GM12864 (cell line): Measurements from ENCODE around the gene CCT6A.
"Not testable (repeated sequence)": the region's sequence is repeated elsewhere in the genome, so short reads cannot be mapped to it uniquely, and the experiment has no call there.

Source experiments
- DNase-seq: peaks from one replicate; pipeline ENCODE4 v3.0.0-alpha.2; 2011; ENCODE audit warnings: low read depth
- H3K4me3 ChIP-seq: 2 replicates; pipeline ENCODE4 v1.5.1; 2011; ENCODE audit warnings: mild to moderate bottlenecking, low read depth, low read length, control low read depth
- TF ChIP-seq, protein P1 (sequence below): IDR thresholded peaks from 2 replicates; pipeline ENCODE4 v1.5.1; 2011; ENCODE audit warnings: low read depth, mild to moderate bottlenecking, moderate library complexity, low read length, control low read depth, inconsistent platforms; ENCODE audit errors: missing control alignments

CCT6A gene

DNA sequence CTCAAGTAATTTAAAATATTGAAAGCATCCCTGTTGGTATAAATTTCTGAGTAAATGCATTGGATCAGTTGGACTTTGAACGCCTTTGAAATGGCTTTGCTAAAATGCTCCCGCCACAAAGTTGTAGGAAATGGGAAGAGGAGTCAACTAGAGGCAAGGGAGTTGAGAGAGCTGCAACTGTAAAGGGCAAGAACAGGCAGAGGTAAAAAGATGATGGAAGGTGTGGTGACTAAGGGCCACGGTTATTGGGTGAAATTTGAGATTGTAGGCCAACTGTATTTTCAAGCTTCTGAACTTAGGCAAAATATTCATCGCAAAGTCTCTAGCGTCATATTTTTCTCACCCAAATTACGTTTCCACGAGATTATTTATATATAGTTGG, 11.9 kb downstream of the CCT6A start:
- no peak for DNase-seq
- no peak overlapping the region for H3K4me3 ChIP-seq

DNA sequence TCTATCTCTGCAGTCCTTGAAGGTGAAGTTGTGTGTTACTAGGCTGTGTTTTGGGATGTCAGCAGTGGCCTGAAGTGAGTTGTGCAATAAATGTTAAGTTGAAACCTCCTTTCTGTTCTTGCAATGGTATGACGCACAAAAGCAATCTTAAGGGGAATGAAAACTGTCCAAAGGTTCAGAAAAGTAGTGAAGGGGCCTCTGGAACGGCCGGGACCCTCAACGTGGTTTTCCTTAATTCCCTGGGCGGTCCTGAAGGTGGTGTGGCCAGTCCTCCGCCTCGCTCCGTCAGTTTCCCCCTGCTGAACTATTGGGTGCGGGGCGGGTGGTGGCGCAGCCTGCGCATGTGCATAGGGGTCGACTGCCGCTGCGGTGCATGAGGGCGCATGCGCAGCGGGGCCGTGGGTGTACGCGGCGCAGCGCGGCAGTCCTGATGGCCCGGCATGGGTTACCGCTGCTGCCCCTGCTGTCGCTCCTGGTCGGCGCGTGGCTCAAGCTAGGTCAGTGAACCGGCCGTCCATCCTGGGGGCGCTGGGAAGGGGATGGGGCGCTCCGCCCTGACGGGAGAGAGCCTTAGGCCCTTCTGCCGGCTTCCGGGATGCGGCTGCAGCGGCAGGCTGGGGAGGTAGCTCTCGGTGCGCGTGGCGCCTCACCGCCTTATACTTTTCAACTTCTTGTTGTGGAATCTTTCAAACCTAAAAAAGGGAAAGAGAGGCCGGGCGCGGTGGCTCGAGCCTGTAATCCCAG, 12.5 kb downstream of the CCT6A start, which contains the start of gene SUMF2:
SUMF2 (plus strand) TSS at position 405 of the 744 bp plus-strand sequence; CDS start at position 431, 26 bp downstream.
- peak; percentile 58 for DNase-seq
- peak within 1 kb of the TSS; percentile 85 for H3K4me3 ChIP-seq
- TF ChIP-seq, protein P1, sequence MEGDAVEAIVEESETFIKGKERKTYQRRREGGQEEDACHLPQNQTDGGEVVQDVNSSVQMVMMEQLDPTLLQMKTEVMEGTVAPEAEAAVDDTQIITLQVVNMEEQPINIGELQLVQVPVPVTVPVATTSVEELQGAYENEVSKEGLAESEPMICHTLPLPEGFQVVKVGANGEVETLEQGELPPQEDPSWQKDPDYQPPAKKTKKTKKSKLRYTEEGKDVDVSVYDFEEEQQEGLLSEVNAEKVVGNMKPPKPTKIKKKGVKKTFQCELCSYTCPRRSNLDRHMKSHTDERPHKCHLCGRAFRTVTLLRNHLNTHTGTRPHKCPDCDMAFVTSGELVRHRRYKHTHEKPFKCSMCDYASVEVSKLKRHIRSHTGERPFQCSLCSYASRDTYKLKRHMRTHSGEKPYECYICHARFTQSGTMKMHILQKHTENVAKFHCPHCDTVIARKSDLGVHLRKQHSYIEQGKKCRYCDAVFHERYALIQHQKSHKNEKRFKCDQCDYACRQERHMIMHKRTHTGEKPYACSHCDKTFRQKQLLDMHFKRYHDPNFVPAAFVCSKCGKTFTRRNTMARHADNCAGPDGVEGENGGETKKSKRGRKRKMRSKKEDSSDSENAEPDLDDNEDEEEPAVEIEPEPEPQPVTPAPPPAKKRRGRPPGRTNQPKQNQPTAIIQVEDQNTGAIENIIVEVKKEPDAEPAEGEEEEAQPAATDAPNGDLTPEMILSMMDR: peak; percentile 10

More for the DNA sequence above, 11.9 kb downstream of the CCT6A start:
- TF ChIP-seq, protein P1: no peak

DNA sequence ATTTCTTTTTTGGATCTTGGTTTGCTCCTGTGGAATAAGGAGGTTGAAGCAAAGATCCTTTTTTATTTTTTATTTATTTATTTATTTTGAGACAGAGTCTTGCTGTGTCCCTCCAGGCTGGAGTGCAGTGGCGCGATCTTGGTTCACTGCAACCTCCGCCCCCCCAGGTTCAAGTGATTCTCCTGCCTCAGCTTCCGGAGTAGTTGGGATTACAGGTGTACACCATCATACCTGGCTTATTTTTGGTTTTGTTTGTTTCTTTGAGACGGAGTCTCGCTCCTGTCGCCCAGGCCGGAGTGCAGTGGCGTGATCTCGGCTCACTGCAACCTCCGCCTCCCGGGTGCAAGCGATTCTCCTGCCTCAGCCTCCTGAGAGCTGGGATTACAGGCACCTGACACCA, 14.8 kb downstream of the CCT6A start:
- DNase-seq, H3K4me3 ChIP-seq: not testable (repeated sequence)

DNA sequence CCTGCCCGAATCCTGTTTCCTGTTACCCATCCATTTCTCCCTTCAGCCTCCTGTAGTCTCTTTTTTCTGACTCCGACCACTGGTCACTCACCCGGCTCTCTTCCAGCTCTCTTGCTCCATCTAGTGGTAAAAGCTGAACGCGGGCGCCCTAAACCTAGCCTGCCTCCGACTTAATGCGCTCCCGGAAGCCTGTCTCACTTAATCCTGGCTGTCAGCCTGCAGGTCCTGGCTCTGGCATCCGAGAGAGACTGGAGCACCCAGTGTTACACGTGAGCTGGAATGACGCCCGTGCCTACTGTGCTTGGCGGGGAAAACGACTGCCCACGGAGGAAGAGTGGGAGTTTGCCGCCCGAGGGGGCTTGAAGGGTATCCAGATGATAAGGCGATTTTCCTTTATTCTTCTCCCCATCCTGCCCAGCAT, 22.8 kb downstream of the CCT6A start:
- DNase-seq: no peak
- H3K4me3 ChIP-seq: no peak overlapping the region
- TF ChIP-seq, protein P1: peak; percentile 88

DNA sequence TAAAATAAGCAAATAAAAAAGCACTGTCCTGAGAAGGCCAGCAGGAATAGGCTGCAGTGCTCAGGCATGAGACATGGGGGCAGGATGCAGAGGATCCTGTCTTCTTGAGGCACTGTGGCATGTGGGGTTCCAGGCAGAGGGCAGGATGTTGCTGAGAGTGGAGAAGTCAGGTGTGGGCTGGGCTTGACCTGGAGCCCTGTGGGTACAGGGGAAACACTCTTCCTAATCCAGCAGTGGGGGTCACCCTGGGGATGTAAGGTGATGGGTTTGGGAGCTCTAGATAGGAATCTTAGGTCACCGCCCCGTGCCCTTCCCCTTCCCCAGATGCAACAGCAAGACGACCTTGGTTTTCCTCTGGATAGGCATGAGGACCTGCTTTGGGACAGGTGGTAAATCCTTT, 26.1 kb downstream of the CCT6A start:
- no peak overlapping the region for H3K4me3 ChIP-seq

DNA sequence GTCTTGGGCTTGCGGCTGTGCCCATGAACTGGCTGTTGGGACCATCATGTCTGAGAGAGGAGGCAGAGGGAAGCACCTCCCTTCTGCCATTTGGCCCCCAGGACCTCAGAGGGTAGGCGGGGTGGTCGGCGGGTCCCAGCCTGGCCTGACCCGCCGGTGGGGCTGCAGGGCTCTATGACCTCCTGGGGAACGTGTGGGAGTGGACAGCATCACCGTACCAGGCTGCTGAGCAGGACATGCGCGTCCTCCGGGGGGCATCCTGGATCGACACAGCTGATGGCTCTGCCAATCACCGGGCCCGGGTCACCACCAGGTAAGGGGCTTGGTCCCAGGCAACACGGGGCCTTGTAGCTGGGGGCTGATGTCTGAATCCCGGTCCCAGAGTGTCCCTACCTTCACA, 26.6 kb downstream of the CCT6A start:
- no peak overlapping the region for H3K4me3 ChIP-seq
- TF ChIP-seq, protein P1: no peak
- no peak for DNase-seq

More for the DNA sequence above, 26.1 kb downstream of the CCT6A start:
- TF ChIP-seq, protein P1: no peak
- no peak for DNase-seq

DNA sequence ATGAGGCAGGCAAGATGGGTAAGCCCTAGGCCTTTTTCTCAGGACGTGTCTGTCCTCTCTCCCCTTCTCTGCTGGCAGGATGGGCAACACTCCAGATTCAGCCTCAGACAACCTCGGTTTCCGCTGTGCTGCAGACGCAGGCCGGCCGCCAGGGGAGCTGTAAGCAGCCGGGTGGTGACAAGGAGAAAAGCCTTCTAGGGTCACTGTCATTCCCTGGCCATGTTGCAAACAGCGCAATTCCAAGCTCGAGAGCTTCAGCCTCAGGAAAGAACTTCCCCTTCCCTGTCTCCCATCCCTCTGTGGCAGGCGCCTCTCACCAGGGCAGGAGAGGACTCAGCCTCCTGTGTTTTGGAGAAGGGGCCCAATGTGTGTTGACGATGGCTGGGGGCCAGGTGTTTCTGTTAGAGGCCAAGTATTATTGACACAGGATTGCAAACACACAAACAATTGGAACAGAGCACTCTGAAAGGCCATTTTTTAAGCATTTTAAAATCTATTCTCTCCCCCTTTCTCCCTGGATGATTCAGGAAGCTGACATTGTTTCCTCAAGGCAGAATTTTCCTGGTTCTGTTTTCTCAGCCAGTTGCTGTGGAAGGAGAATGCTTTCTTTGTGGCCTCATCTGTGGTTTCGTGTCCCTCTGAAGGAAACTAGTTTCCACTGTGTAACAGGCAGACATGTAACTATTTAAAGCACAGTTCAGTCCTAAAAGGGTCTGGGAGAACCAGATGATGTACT, 28.1 kb downstream of the CCT6A start:
- TF ChIP-seq, protein P1: no peak
- DNase-seq: no peak
- no peak overlapping the region for H3K4me3 ChIP-seq

DNA sequence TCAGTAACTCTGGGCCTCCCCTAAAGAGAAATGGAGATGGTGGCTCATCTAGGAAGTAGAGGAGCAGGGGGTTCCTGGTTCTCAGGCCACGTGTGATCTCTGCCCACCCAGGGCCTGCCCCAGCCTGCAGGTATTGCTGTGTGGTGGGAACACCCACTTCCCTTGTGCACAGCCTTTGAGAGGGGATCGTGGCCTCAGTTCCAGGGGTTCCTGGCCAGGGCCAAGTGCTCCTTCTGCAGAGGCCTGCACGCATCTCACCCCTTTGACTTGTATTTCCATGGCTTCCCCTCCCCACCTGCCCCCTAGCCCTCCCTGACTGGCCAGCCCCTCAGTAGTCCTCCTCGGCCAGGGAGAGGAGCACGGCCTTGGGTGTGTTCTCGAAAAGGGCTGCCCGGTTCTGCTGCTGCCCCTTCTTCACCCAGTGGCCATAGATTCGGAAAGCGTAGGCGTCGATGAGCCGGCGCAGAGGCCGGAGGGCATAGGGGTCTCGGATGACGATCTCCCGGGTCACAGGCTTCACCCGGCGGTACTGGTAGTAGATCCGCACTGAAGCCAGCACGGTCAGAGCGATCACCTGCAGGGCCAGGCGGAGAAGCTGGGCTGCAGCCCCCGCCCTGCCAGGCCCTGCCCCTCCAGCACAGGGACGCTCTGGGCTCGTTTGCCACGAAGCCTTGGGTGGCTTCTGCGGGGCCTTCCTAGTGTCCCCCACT, 29.3 kb downstream of the CCT6A start:
- DNase-seq, H3K4me3 ChIP-seq: not testable (repeated sequence)
